Colonic mucosa (tissue), 4 donors: ENCODE results near the gene PTPRN2. TPM values are rescaled to one million over a fixed set of nuclear protein-coding genes. Genes with fewer than 3 reads are reported as not detected.
A peak's percentile ranks its signal among the peaks of the same experiment; 100 is the strongest.
"Not testable (repeated sequence)": the region's sequence is repeated elsewhere in the genome, so short reads cannot be mapped to it uniquely, and the experiment has no call there.

Experiments used
- DNase-seq: peaks from one replicate; pipeline ENCODE4 v3.0.0-alpha.2; 2020
- H3K27ac ChIP-seq: fragments of 200-600 bp; one replicate; pipeline ENCODE4 v1.8.0; 2021
- H3K27me3 ChIP-seq: fragments of 200-600 bp; one replicate; pipeline ENCODE4 v1.8.0; 2021
- H3K36me3 ChIP-seq: fragments of 200-600 bp; one replicate; pipeline ENCODE4 v1.8.0; 2021
- H3K4me1 ChIP-seq: fragments of 200-600 bp; one replicate; pipeline ENCODE4 v1.8.0; 2021; ENCODE audit warnings: mild to moderate bottlenecking
- H3K4me3 ChIP-seq: fragments of 200-600 bp; one replicate; pipeline ENCODE4 v1.8.0; 2021
- H3K9ac ChIP-seq, 2 donors: one replicate each; pipeline ENCODE4 v1.7.0; 2013; ENCODE audit warnings: control low read depth in 2 of 2, low read depth in 2 of 2, low read length in 2 of 2
- H3K9me3 ChIP-seq: fragments of 200-600 bp; one replicate; pipeline ENCODE4 v1.8.0; 2021
- CTCF ChIP-seq: fragments of 200-600 bp; IDR thresholded peaks from one replicate; pipeline ENCODE4 v1.8.0; 2022; ENCODE audit warnings: antibody characterized with exemption, mild to moderate bottlenecking
- intact Hi-C: fragments of 100-400 bp; cut with DNase I; formaldehyde crosslinking; loops from one replicate; pipeline ENCODE4 v1.14.1; 2022
- total RNA-seq, 2 donors: library from RNA; stranded (reverse); fragmentation: NEBNext Ultra II Directional in 1 of 2; extraction: Animal tissue kit (Norgen Biotek cat#: 25700) in 1 of 2; gene quantifications; one replicate each; pipeline ENCODE4 v1.2.1, GENCODE V29; 2021
- donor health status: healthy.
- donor health status: DM: no; HTN: no; CAD: no.
- donor health status: DM: no; HTN: no; CAD: no.

PTPRN2 gene
- total RNA-seq, 2 donors from 2014 or later = 14.7 to 21.6 TPM

GRCh38 chr7:158431055-158431940 is 156.3 kb downstream of the PTPRN2 start:
- H3K27me3 ChIP-seq = no peaks in the 10 kb centered on the region
- no peaks in the 10 kb centered on the region for H3K9me3 ChIP-seq
- H3K4me3 ChIP-seq = no peak overlapping the region
- H3K4me1 ChIP-seq = peaks cover 8% of the 10 kb centered on the region
- intact Hi-C loops = no loop called here
- peak overlapping the region; percentile 8 to 32 for H3K9ac ChIP-seq
- no peak for DNase-seq
- no peaks in the 10 kb centered on the region for H3K36me3 ChIP-seq
- TF ChIP-seq CTCF = no peak
- peak overlapping the region; percentile 73 for H3K27ac ChIP-seq

- no peak overlapping the region for H3K9ac ChIP-seq
- H3K4me3 ChIP-seq = no peak overlapping the region
- DNase-seq = no peak
- peaks cover 8% of the 10 kb centered on the region for H3K4me1 ChIP-seq
- intact Hi-C loops = no loop called here
- no peak for TF ChIP-seq CTCF
- no peaks in the 10 kb centered on the region for H3K27me3 ChIP-seq
- H3K27ac ChIP-seq = no peak overlapping the region
- no peaks in the 10 kb centered on the region for H3K9me3 ChIP-seq
- H3K36me3 ChIP-seq = no peaks in the 10 kb centered on the region
Measured at GRCh38 chr7:158430308-158431034, 157.2 kb downstream of the PTPRN2 start.

- Histone ChIP-seq H3K4me3 (no peak overlapping the region), H3K9ac (no peak overlapping the region), H3K27me3 (no peaks in the 10 kb centered on the region), H3K27ac (no peak overlapping the region), H3K9me3 (no peaks in the 10 kb centered on the region), H3K4me1 (peaks cover 8% of the 10 kb centered on the region), H3K36me3 (no peaks in the 10 kb centered on the region)
- DNase-seq = peak; percentile 39
- no peak for TF ChIP-seq CTCF
- intact Hi-C loops = no loop called here
Measured at GRCh38 chr7:158428837-158429753, 158.5 kb downstream of the PTPRN2 start.

- no peaks in the 10 kb centered on the region for H3K9me3 ChIP-seq
- no peak overlapping the region for H3K27ac ChIP-seq
- peaks cover 6% of the 10 kb centered on the region for H3K4me1 ChIP-seq
- no peak overlapping the region for H3K9ac ChIP-seq
- H3K4me3 ChIP-seq = no peak overlapping the region
- H3K27me3 ChIP-seq = no peaks in the 10 kb centered on the region
- no peak for TF ChIP-seq CTCF
- intact Hi-C loops = no loop called here
- no peaks in the 10 kb centered on the region for H3K36me3 ChIP-seq
- no peak for DNase-seq
Measured at GRCh38 chr7:158428131-158428836, 159.3 kb downstream of the PTPRN2 start.

GRCh38 chr7:158425676-158426075 is 161.9 kb downstream of the PTPRN2 start:
- H3K4me1 ChIP-seq, H3K9me3 ChIP-seq, intact Hi-C loops, H3K9ac ChIP-seq, H3K27me3 ChIP-seq, DNase-seq, H3K27ac ChIP-seq, H3K36me3 ChIP-seq, H3K4me3 ChIP-seq: not testable (repeated sequence)
